Forelimb muscle (tissue), 1 donor: ENCODE data around the gene OR14I1. TPM values are rescaled to one million over a fixed set of nuclear protein-coding genes. Genes with fewer than 3 reads are reported as not detected.

Experiments
- DNase-seq: peaks from one replicate; pipeline ENCODE4 v3.0.0-alpha.2; 2013; ENCODE audit warnings: low read depth
- polyA plus RNA-seq: library from polyadenylated mRNA; unstranded; fragments of 120-200 nt; gene quantifications from one replicate; pipeline ENCODE4 v1.2.1, GENCODE V29; 2013; ENCODE audit not compliant: insufficient read length

The OR14I1 gene
- polyA plus RNA-seq = not detected

GRCh38 chr1:248702714-248703113 is at the start of gene OR14I1:
TSS of gene OR14I1 (minus strand) at chr1:248702766.
- DNase-seq = no peak

- no peak for DNase-seq
Observed at GRCh38 chr1:248751635-248752034, 49.1 kb upstream of the OR14I1 start.

DNA sequence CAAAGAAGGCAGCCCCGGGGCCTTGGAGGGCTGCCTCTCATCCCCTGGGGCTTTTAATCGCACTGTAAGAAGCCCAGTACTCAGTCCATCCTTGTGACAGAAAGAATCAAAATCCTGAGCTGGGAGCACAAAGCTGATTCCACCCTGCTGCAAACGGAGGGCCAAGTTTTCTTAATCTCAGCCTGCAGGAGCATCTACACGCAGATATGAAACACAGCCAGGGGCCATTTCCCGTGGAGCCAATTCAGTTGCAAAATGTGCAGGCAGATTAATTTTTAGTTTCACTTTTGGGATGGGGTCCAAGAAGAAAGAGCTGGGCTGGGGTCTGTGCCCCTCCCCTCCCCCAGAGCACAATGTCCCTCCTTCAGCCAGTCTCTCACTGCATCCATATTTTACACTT is 48.6 kb upstream of the OR14I1 start:
- no peak for DNase-seq

GRCh38 chr1:248750496-248750895 is 47.9 kb upstream of the OR14I1 start:
- DNase-seq = no peak

- DNase-seq = no peak
Observed at GRCh38 chr1:248748211-248748610, 45.6 kb upstream of the OR14I1 start.

- DNase-seq = no peak
Observed at GRCh38 chr1:248740876-248741275, 38.3 kb upstream of the OR14I1 start.

- DNase-seq = no peak
Observed at GRCh38 chr1:248739572-248740205, 37.1 kb upstream of the OR14I1 start.

GRCh38 chr1:248737457-248737856 is 34.9 kb upstream of the OR14I1 start:
- DNase-seq = no peak

- DNase-seq = no peak
Observed at GRCh38 chr1:248736977-248737376, 34.4 kb upstream of the OR14I1 start.

- no peak for DNase-seq
Observed at GRCh38 chr1:248733566-248733965, 31.0 kb upstream of the OR14I1 start.

- DNase-seq = no peak
Observed at GRCh38 chr1:248730507-248731335, 28.2 kb upstream of the OR14I1 start.

GRCh38 chr1:248714248-248714647 is 11.7 kb upstream of the OR14I1 start:
- DNase-seq = no peak

DNA sequence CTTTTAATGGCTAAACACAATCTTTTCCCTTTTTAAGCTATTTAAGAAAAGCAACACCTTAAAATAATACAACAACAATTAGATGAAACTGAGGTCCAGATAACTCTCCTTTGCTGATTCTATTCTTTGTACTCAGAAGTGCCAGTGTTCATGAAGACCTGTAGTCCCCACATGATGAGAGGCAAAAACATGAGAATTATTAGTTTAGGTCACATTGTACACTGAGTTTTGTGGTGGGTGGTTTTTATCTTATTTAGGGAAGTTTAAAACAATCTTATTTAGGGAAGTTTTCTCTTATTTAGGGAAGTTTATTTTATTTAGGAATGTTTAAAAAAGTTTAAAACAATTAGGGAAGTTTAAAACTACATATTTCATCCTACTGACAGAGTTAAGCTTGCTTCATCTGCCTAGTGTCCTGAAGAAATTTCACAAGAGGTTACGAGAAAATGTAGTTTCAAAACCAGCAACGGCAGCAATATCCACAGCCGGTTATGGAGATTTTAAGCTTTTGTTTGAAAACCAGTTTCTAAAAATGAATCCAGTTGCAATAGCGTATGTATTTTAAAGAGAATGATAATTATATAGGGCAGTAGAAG is 7.8 kb upstream of the OR14I1 start:
- DNase-seq = peak; percentile 5

DNA sequence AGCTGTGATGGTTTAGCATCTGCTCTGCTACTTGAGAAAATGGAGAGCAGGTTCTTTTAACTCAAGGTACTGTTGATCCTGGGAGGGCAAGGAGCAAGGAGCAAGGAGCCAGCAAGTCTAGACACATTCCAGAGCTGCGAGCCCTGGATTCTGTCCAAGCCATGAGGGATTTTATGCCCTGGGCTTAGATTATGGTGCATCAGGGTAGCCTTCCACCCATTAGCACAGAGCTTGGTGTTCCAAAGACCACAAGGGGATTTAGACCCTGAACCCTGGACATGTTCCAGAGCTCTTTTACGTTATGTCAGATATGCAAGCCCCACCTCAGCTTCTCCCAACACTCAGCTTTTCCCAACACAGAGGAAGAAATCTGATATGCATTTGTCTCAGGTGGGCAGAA is 2.0 kb upstream of the OR14I1 start:
- no peak for DNase-seq

- DNase-seq = no peak
Observed at GRCh38 chr1:248703674-248704073, 1.1 kb upstream of the OR14I1 start.

DNA sequence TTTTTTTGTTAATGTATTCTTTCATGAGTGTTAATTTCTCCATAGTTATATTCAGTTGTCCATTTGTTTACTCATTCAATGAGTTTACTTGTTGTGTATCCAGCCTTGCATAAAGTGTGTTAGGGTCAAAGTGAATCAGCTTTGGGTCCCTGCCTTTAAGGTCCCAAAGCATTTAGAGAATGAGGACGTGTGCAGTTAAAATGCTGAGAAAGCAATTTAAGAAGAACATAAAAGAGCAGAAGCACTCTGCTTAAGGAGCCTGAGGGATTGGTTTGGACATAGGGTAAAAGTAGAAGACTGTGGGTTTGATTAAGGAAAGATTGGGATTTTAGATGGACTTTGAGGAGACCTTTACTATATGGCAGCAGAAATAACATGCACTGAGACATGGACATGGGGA is 3.5 kb downstream of the OR14I1 start:
- DNase-seq = no peak

DNA sequence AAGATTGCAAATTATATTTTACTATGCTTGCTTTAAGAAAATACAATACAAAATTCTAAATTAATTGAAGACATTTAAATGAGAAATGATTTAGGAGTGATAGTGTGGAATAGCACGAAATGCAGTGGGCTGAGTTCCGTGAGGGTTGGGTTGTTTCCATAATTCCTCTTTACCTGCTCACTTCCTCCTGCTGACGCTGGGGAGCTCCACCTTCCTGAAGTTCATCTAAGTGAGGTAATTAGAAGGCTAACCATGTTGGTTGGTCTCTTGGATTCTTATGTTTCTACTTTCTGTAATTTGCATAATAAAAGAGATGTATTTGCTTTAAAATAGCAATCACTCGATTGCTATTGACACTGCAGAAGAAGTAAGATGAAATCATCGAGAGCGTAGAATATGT is 4.7 kb downstream of the OR14I1 start:
- no peak for DNase-seq

- DNase-seq = no peak
Observed at GRCh38 chr1:248696774-248697173, 5.8 kb downstream of the OR14I1 start.

GRCh38 chr1:248696261-248696660 is 6.3 kb downstream of the OR14I1 start:
- DNase-seq = no peak

DNA sequence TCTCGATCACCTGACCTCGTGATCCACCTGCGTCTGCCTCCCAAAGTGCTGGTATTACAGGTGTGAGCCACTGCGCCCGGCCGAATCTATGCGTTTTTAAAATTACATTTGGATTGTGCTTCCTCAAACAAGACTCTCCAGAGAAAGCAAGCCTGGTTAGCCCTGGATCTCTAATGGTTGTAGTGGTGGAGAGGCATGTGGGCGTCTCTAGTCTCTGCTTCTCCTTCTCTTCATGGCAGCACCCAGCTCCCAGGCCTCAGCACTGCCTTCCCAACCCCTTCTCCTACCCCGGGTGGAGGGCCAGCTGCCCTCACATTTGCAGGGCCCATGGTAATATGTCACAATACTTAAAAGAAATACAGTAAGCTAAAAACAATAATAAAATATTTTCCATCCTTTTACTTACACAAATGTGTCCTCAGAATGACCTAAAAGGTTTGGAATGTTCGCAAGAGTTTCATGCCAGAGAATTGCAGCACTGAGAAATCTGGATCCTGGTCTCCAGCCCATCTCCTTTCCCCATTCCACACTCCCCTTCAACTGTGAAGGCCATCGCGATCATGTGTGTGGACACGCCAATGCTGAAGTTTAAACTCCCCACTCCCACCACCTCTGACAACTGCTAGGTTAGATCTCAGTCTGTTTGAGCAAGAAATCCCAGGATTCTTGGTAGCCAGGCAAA is 7.0 kb downstream of the OR14I1 start:
- DNase-seq = no peak

DNA sequence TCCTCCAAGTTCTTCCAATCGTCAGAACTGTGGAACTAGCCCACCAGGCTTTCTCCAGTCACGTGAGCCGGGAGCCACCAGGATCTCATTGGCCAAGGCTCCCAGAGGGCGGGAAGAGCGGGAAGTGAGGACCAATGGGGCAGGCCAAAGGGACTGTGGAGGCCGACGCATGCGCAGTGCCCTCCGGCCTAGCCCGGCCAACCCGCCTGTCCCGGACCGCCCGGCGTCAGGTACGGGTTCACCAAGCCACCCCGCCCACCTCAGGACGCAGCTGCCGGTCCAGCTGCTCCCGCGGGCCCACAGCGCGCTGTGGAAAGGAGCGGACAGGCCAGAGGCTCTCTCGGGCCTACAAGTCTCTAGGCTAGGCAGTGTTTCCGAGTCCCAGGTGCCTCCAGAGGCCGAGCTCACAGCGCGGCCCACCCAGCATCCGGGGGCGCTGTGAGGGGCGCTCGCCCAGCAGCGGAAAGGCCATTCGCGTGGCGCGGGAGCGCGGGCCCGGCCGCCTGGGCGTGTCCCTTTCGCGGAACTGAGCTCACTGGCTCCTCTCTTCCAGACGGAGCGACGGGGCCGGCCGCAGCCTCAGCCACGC is 10.9 kb downstream of the OR14I1 start:
- DNase-seq = no peak
